GM23338 (cell line): ENCODE results near the gene PGAM5. TPM values are rescaled to one million over a fixed set of nuclear protein-coding genes. Genes with fewer than 3 reads are reported as not detected.

Experiments used
- ATAC-seq: fragments of 200-7000 bp; cut with Tn5 transposase; 3 replicates; pipeline ENCODE4 v1.9.1; 2020
- DNase-seq: peaks from one replicate; pipeline ENCODE4 v3.0.0-alpha.2; 2015; ENCODE audit warnings: low spot score
- H2AFZ ChIP-seq: fragments of 200-600 bp; sonication (generic); 2 replicates; pipeline ENCODE4 v1.8.0; 2016; ENCODE audit warnings: antibody characterized with exemption, mild to moderate bottlenecking, moderate library complexity
- H3F3A ChIP-seq: fragments of 200-600 bp; sonication (generic); replicated peaks from 2 replicates; pipeline ENCODE4 v1.8.0; 2017; ENCODE audit warnings: antibody characterized with exemption, mixed run types, low read depth
- H3K27ac ChIP-seq: fragments of 200-600 bp; sonication (generic); 2 replicates; pipeline ENCODE4 v1.6.1; 2016; ENCODE audit warnings: low read depth
- H3K27me3 ChIP-seq: fragments of 200-600 bp; sonication (generic); 2 replicates; pipeline ENCODE4 v1.8.0; 2016; ENCODE audit warnings: mild to moderate bottlenecking, mixed run types, moderate library complexity; ENCODE audit not compliant: insufficient read depth
- H3K36me3 ChIP-seq: fragments of 200-600 bp; sonication (generic); 2 replicates; pipeline ENCODE4 v1.8.0; 2016; ENCODE audit warnings: mild to moderate bottlenecking; ENCODE audit not compliant: insufficient read depth
- H3K4me1 ChIP-seq: fragments of 200-600 bp; sonication (generic); 2 replicates; pipeline ENCODE4 v1.8.0; 2016; ENCODE audit warnings: mild to moderate bottlenecking, moderate library complexity; ENCODE audit not compliant: insufficient read depth
- H3K4me2 ChIP-seq: fragments of 200-600 bp; sonication (generic); 2 replicates; pipeline ENCODE4 v1.7.1; 2017; ENCODE audit warnings: mixed run types
- H3K4me3 ChIP-seq: fragments of 200-600 bp; sonication (generic); 2 replicates; pipeline ENCODE4 v1.6.1; 2016; ENCODE audit warnings: mixed run types
- H3K79me2 ChIP-seq: fragments of 200-600 bp; sonication (generic); replicated peaks from 2 replicates; pipeline ENCODE4 v1.8.0; 2017; ENCODE audit warnings: mild to moderate bottlenecking; ENCODE audit not compliant: insufficient read depth
- H3K9me2 ChIP-seq: fragments of 200-600 bp; sonication (generic); 2 replicates; pipeline ENCODE4 v1.8.0; 2017; ENCODE audit not compliant: insufficient read depth
- H4K20me1 ChIP-seq: fragments of 200-600 bp; sonication (generic); replicated peaks from 2 replicates; pipeline ENCODE4 v1.8.0; 2017; ENCODE audit warnings: mild to moderate bottlenecking; ENCODE audit not compliant: insufficient read depth
- H3K27ac Mint-ChIP-seq: 2 replicates; pipeline ENCODE4 v1.8.0; 2020; ENCODE audit warnings: inconsistent platforms, mild to moderate bottlenecking, moderate library complexity, mixed read lengths
- H3K27me3 Mint-ChIP-seq: 3 replicates; pipeline ENCODE4 v1.8.0; 2022; ENCODE audit warnings: low read depth, mild to moderate bottlenecking, moderate library complexity, mixed read lengths, inconsistent platforms; ENCODE audit not compliant: insufficient read depth, poor library complexity
- H3K36me3 Mint-ChIP-seq: 3 replicates; pipeline ENCODE4 v1.8.0; 2021; ENCODE audit warnings: low read depth, mild to moderate bottlenecking, inconsistent platforms, moderate library complexity, mixed read lengths
- H3K4me1 Mint-ChIP-seq: 3 replicates; pipeline ENCODE4 v1.8.0; 2020; ENCODE audit warnings: mild to moderate bottlenecking, inconsistent platforms, mixed read lengths
- H3K4me3 Mint-ChIP-seq: 3 replicates; pipeline ENCODE4 v1.8.0; 2021; ENCODE audit warnings: moderate library complexity, mild to moderate bottlenecking, inconsistent platforms, mixed read lengths
- H3K9me3 Mint-ChIP-seq: 3 replicates; pipeline ENCODE4 v1.8.0; 2020; ENCODE audit warnings: moderate library complexity, mild to moderate bottlenecking, inconsistent platforms, mixed read lengths
- CREB1 ChIP-seq: fragments of 250-450 bp; sonication (Bioruptor Pico); IDR thresholded peaks from 2 replicates; pipeline ENCODE4 v1.5.0; 2020; ENCODE audit warnings: low read depth, mild to moderate bottlenecking, moderate library complexity
- ETS1 ChIP-seq: IDR thresholded peaks from 2 replicates; pipeline ENCODE4 v1.6.1; 2016; ENCODE audit warnings: antibody characterized with exemption
- EZH2 ChIP-seq: fragments of 200-600 bp; sonication (generic); IDR thresholded peaks from one replicate; pipeline ENCODE4 v1.8.0; 2017; ENCODE audit warnings: antibody characterized with exemption, mild to moderate bottlenecking, low read depth; ENCODE audit not compliant: unreplicated experiment
- EZH2phosphoT487 ChIP-seq: fragments of 200-600 bp; sonication (generic); IDR thresholded peaks from one replicate; pipeline ENCODE4 v1.8.1; 2018; ENCODE audit warnings: antibody characterized with exemption; ENCODE audit not compliant: unreplicated experiment
- JUNB ChIP-seq: IDR thresholded peaks from one replicate; pipeline ENCODE4 v1.6.1; 2016; ENCODE audit warnings: antibody characterized with exemption; ENCODE audit not compliant: unreplicated experiment
- NANOG ChIP-seq: IDR thresholded peaks from 2 replicates; pipeline ENCODE4 v1.6.1; 2016; ENCODE audit warnings: antibody characterized with exemption, borderline replicate concordance
- POLR2AphosphoS5 ChIP-seq: IDR thresholded peaks from 2 replicates; pipeline ENCODE4 v1.6.1; 2016; ENCODE audit warnings: antibody characterized with exemption, low read depth
- STAT1 ChIP-seq: IDR thresholded peaks from one replicate; pipeline ENCODE4 v1.6.1; 2016; ENCODE audit warnings: antibody characterized with exemption; ENCODE audit not compliant: unreplicated experiment
- ZNF114 ChIP-seq: fragments of 250-450 bp; sonication (Bioruptor Pico); IDR thresholded peaks from 2 replicates; pipeline ENCODE4 v1.5.0; 2020; ENCODE audit warnings: mild to moderate bottlenecking, moderate library complexity
- ZNF331 ChIP-seq: fragments of 250-450 bp; sonication (Bioruptor Pico); IDR thresholded peaks from 2 replicates; pipeline ENCODE4 v1.5.0; 2020; ENCODE audit warnings: low read depth, mild to moderate bottlenecking, moderate library complexity
- polyA plus RNA-seq: library from polyadenylated mRNA; unstranded; fragments of >200 nt; fragmentation: Nextera tagmentation; extraction: Ambion mirVana; gene quantifications from 2 replicates; pipeline ENCODE4 v1.2.1, GENCODE V29; 2016
- total RNA-seq: library from RNA; depleted of rRNA; stranded (reverse); fragments of >200 nt; shearing (Covaris generic); gene quantifications from 2 replicates; pipeline ENCODE4 v1.2.3, GENCODE V29; 2014
- TF ChIP-seq, protein P1 (sequence below), 2 experiments: fragments of 200-600 bp in 1 of 2; sonication (generic) in 1 of 2; conservative IDR thresholded peaks; 2 replicates each; pipeline versions ENCODE4 v1.5.1 to v1.6.1; 2016 to 2017; ENCODE audit warnings: antibody characterized with exemption in 2 of 2, low read depth in 2 of 2, mild to moderate bottlenecking in 2 of 2, moderate library complexity in 1 of 2
- TF ChIP-seq, protein P2 (sequence below): fragments of 250-450 bp; sonication (Bioruptor Pico); IDR thresholded peaks from 2 replicates; pipeline ENCODE4 v1.5.0; 2020; ENCODE audit warnings: mild to moderate bottlenecking, moderate library complexity
- TF ChIP-seq, protein P3 (sequence below): IDR thresholded peaks from one replicate; pipeline ENCODE4 v1.6.1; 2018; ENCODE audit warnings: antibody characterized with exemption; ENCODE audit not compliant: unreplicated experiment

Gene PGAM5
- total and polyA plus RNA-seq, 2 experiments from 2014 or later: 31.1 to 108 TPM

GRCh38 chr12:132689227-132689626 lies 21.4 kb upstream of the PGAM5 start:
- no peak overlapping the region for H3K27ac Mint-ChIP-seq
- peaks cover 3% of the 10 kb centered on the region; the same call in 1 of the 2 replicates for H3K4me1 ChIP-seq
- H3K36me3 Mint-ChIP-seq: peaks cover 24% of the 10 kb centered on the region; the same call in 2 of the 3 replicates
- peak overlapping the region; percentile 45 for H3K4me3 ChIP-seq
- H3F3A ChIP-seq: 0 out of 2 replicates have a peak, but pooled peaks cover 6% of the 10 kb centered on the region
- peak overlapping the region; percentile 79 for H3K4me3 Mint-ChIP-seq
- H3K4me1 Mint-ChIP-seq: peaks cover 21% of the 10 kb centered on the region
- H3K9me3 Mint-ChIP-seq: no peaks in the 10 kb centered on the region
- no peak overlapping the region for H2AFZ ChIP-seq
- no peak overlapping the region for H3K27ac ChIP-seq
- TF ChIP-seq CREB1 (no peak), POLR2AphosphoS5 (no peak), ZNF331 (no peak), EZH2 (no peak), STAT1 (no peak), JUNB (no peak), NANOG (no peak), ZNF114 (CRISPR knock-in tag) (no peak), ETS1 (no peak), EZH2phosphoT487 (no peak)
- TF ChIP-seq, protein P1, sequence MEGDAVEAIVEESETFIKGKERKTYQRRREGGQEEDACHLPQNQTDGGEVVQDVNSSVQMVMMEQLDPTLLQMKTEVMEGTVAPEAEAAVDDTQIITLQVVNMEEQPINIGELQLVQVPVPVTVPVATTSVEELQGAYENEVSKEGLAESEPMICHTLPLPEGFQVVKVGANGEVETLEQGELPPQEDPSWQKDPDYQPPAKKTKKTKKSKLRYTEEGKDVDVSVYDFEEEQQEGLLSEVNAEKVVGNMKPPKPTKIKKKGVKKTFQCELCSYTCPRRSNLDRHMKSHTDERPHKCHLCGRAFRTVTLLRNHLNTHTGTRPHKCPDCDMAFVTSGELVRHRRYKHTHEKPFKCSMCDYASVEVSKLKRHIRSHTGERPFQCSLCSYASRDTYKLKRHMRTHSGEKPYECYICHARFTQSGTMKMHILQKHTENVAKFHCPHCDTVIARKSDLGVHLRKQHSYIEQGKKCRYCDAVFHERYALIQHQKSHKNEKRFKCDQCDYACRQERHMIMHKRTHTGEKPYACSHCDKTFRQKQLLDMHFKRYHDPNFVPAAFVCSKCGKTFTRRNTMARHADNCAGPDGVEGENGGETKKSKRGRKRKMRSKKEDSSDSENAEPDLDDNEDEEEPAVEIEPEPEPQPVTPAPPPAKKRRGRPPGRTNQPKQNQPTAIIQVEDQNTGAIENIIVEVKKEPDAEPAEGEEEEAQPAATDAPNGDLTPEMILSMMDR (conservative IDR thresholded peaks at IDR 0.05; ENCODE audit: low read depth in 2 of 2): no peak
- TF ChIP-seq, protein P2, sequence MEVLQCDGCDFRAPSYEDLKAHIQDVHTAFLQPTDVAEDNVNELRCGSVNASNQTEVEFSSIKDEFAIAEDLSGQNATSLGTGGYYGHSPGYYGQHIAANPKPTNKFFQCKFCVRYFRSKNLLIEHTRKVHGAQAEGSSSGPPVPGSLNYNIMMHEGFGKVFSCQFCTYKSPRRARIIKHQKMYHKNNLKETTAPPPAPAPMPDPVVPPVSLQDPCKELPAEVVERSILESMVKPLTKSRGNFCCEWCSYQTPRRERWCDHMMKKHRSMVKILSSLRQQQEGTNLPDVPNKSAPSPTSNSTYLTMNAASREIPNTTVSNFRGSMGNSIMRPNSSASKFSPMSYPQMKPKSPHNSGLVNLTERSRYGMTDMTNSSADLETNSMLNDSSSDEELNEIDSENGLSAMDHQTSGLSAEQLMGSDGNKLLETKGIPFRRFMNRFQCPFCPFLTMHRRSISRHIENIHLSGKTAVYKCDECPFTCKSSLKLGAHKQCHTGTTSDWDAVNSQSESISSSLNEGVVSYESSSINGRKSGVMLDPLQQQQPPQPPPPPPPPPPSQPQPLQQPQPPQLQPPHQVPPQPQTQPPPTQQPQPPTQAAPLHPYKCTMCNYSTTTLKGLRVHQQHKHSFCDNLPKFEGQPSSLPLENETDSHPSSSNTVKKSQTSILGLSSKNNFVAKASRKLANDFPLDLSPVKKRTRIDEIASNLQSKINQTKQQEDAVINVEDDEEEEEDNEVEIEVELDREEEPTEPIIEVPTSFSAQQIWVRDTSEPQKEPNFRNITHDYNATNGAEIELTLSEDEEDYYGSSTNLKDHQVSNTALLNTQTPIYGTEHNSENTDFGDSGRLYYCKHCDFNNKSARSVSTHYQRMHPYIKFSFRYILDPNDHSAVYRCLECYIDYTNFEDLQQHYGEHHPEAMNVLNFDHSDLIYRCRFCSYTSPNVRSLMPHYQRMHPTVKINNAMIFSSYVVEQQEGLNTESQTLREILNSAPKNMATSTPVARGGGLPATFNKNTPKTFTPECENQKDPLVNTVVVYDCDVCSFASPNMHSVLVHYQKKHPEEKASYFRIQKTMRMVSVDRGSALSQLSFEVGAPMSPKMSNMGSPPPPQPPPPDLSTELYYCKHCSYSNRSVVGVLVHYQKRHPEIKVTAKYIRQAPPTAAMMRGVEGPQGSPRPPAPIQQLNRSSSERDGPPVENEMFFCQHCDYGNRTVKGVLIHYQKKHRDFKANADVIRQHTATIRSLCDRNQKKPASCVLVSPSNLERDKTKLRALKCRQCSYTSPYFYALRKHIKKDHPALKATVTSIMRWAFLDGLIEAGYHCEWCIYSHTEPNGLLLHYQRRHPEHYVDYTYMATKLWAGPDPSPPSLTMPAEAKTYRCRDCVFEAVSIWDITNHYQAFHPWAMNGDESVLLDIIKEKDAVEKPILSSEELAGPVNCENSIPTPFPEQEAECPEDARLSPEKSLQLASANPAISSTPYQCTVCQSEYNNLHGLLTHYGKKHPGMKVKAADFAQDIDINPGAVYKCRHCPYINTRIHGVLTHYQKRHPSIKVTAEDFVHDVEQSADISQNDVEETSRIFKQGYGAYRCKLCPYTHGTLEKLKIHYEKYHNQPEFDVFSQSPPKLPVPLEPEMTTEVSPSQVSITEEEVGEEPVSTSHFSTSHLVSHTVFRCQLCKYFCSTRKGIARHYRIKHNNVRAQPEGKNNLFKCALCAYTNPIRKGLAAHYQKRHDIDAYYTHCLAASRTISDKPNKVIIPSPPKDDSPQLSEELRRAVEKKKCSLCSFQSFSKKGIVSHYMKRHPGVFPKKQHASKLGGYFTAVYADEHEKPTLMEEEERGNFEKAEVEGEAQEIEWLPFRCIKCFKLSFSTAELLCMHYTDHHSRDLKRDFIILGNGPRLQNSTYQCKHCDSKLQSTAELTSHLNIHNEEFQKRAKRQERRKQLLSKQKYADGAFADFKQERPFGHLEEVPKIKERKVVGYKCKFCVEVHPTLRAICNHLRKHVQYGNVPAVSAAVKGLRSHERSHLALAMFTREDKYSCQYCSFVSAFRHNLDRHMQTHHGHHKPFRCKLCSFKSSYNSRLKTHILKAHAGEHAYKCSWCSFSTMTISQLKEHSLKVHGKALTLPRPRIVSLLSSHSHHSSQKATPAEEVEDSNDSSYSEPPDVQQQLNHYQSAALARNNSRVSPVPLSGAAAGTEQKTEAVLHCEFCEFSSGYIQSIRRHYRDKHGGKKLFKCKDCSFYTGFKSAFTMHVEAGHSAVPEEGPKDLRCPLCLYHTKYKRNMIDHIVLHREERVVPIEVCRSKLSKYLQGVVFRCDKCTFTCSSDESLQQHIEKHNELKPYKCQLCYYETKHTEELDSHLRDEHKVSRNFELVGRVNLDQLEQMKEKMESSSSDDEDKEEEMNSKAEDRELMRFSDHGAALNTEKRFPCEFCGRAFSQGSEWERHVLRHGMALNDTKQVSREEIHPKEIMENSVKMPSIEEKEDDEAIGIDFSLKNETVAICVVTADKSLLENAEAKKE: no peak
- TF ChIP-seq, protein P3, sequence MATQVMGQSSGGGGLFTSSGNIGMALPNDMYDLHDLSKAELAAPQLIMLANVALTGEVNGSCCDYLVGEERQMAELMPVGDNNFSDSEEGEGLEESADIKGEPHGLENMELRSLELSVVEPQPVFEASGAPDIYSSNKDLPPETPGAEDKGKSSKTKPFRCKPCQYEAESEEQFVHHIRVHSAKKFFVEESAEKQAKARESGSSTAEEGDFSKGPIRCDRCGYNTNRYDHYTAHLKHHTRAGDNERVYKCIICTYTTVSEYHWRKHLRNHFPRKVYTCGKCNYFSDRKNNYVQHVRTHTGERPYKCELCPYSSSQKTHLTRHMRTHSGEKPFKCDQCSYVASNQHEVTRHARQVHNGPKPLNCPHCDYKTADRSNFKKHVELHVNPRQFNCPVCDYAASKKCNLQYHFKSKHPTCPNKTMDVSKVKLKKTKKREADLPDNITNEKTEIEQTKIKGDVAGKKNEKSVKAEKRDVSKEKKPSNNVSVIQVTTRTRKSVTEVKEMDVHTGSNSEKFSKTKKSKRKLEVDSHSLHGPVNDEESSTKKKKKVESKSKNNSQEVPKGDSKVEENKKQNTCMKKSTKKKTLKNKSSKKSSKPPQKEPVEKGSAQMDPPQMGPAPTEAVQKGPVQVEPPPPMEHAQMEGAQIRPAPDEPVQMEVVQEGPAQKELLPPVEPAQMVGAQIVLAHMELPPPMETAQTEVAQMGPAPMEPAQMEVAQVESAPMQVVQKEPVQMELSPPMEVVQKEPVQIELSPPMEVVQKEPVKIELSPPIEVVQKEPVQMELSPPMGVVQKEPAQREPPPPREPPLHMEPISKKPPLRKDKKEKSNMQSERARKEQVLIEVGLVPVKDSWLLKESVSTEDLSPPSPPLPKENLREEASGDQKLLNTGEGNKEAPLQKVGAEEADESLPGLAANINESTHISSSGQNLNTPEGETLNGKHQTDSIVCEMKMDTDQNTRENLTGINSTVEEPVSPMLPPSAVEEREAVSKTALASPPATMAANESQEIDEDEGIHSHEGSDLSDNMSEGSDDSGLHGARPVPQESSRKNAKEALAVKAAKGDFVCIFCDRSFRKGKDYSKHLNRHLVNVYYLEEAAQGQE: no peak
- no peaks in the 10 kb centered on the region for H3K36me3 ChIP-seq
- DNase-seq (peak; percentile 21), ATAC-seq (no peak)
- no peaks in the 10 kb centered on the region for H3K9me2 ChIP-seq
- H4K20me1 ChIP-seq: peaks cover 28% of the 10 kb centered on the region
- H3K79me2 ChIP-seq: peaks cover 22% of the 10 kb centered on the region
- peak overlapping the region; percentile 71 for H3K4me2 ChIP-seq
- peaks cover 15% of the 10 kb centered on the region for H3K27me3 ChIP-seq
- peaks cover 14% of the 10 kb centered on the region for H3K27me3 Mint-ChIP-seq
